GM19043 (cell line): ENCODE measurements around the gene GLB1L3.
"Not testable (repeated sequence)": the region's sequence is repeated elsewhere in the genome, so short reads cannot be mapped to it uniquely, and the experiment has no call there.

ENCODE experiments used
- ATAC-seq: cut with Tn5 transposase; IDR thresholded peaks from one replicate; pipeline ENCODE4 v1.9.1; 2021; ENCODE audit warnings: low read depth; ENCODE audit not compliant: unreplicated experiment

The GLB1L3 gene

DNA sequence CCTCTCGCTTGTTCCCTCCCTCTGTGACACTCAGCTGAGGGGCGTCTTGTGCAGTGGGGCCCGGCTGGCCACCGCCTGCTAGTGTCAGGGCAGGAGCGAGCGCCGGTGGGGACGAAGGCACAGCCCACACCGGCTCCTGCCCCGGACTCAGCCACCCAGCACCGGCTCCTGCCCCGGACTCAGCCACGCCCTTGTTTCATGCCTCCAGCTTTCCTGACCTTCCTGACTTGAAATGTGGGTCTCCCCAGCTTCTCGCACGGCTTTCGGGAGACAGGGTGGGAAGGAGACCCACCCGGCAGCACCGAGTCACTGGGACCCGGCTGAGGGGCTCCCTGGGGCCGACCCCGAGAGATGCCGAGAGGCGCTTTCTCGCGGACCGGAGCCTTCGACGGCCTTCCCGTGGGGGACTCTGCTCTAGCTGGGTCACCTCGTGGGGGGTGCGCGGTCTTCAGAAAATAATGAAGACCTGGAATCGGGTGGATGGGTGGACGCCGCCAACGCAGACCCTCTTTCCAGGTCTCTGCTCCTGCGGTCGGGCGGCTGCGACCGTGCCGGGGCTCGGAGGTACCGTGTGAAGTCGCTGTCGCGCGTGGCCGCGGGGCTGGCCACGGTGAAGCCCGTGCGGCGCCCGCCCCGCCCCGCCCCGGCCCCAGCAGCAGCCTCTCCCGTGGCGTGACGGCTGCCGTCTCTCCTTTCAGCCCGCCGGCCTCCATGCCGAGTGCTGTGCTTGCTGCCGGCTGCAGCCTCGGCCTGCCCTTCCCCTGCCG, 65.8 kb downstream of the GLB1L3 start:
- no peak for ATAC-seq

DNA sequence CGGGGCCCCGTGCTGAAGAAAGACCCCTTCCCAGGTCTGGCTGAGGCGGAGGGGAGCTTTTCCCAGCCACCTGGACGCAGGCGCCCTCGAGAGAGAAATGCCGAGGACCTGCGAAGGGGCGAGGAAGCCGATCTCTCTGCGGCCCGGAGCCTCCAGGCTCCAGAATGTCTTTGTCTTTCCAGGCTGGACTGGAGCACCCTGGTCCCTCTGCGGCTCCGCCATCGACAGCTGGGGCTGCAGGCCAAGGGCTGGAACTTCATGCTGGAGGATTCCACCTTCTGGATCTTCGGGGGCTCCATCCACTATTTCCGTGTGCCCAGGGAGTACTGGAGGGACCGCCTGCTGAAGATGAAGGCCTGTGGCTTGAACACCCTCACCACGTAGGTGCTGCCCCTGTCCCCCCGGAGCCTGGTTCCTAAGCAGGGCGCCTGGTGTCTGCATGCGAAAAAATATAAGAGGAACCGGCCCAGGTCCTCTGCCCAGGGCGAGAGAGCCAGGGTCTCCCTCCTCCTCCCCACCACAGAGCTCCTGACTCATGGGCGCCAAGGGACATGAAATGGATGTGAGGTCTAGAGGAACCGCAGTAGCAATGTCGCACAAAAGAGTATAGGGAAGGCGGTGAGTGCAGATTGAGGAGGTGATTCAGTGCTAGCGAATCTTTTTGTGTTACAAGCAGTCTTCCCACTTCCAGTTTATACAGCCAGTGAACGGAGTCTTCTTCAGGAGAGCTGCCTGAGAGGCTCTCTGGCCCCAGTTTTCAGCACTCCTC, 66.6 kb downstream of the GLB1L3 start:
- ATAC-seq, result no peak

DNA sequence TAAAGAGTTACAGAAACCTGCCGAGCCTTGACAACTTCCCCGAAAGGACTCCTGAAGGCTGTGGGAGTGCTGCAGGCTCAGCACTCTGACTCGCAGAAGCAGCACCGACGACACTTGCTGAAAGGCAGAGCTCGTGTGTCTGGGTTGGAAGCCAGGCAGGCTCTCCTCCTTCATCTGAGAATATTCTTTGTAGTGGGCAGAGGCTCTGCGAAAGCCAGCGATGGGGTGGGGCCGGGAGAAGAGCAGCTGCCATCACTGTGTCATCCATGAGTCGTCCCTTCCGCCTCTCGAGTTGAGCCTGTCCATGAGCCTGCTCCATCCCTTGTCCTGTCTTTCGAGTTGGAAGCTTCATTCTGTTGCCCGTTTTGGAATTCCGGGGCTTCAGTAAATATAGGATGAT, 67.5 kb downstream of the GLB1L3 start:
- ATAC-seq, result no peak

DNA sequence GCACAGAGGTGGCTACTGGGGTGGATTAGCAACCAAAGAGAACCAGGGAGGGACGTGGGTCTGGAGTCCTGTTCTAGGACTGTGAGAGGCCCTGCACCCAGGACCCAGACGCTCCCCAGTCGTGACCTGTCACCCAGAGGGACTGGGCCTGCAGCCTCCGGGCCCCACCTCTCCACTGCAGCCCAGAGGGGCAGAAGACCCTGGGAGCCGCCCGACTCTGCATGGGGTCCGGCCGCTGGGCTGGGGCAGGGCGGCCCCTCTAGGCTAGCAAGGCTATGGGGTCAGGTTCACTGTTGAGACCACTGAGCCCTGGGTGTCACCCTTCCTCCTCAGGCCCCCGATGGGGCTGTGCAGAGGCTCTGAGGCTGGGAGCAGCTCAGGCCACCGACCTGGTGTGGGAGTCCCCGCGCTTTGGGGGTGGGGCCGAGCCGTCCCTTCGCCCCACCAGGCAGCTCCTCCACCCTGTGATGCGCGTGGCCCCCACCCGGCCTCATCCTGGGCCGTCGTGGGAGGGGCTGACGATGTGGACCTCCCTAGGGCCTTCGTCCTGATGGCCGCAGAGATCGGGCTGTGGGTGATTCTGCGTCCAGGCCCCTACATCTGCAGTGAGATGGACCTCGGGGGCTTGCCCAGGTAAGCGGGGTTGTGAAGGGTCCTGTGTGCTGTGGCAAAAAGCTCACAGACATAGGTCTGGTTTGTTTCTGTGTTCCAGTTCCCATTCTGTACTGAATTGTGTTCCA, 68.5 kb downstream of the GLB1L3 start:
- ATAC-seq, result not testable (repeated sequence)

DNA sequence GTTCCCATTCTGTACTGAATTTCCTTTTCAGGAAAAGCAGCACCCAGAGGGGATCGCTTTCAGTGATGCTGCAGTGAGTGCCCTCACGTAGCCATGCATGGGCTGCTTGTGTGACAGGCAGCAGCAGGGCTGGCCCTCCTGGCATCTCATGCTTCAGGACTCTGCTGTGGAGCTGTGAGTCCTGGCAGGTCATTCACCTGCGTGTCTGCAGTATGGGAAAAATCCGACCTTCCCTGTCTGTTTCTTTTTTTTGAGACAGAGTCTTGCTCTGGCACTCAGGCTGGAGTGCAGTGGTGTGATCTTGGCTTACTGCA, 69.0 kb downstream of the GLB1L3 start:
- no peak for ATAC-seq

DNA sequence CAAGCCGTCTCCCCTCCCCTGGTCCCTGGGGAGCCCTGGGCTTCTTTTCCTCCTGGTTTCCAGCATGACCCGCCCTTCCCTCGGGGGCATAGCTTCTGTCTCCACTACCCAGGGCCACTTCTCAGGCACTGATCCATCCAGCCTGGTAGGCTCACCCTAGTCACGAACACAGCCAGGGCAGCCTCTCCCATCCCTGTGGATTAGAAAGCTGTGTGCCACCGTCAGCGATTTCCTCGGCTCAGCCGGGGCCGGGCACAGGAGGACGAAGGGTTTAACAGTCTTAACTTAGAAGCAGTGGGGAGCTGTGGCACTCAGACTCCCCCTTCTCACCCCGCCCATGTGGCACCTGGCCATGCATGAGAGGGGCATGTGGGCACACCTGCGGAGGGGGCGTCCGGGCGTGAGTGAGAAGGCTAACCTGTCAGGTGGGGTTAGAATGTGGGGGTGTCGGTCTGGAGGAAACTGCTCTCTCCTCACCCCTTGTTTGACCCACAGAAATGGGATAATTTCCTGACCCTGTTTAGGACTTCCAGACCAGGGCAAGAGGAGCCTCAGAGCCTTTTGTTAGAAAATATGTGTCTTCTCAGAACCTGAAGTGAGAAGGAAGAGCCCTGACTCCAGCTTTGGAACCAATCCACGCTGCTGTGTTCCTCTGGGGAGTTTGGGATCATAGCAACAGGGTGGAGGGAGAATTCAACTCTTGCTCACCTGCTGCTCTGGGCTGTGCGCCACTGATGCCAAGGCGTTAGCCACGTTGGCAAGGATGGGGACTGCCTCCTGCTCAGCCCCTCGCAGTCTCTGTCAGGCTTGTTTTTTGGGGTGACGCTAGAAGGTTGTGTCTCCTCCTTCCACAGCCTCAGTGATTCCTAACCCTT, 70.2 kb downstream of the GLB1L3 start:
- ATAC-seq, result no peak

DNA sequence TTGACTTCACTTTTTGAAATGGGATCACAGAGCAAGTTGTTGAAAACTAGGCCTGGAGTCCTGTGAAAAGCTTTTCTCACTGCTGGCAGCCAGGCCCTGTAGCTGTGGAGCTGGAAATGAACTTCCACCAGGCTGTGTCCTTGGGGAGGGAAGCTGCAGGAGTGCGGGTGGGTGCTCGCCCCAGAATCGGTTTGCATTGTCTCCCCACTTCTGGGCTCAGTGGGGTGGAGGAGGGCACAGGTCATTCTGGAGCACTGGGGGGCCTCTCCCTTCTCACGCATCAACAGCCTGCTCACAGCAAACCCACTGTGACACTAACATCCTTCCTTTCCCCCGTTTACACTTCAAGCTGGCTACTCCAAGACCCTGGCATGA, 70.8 kb downstream of the GLB1L3 start:
- ATAC-seq, result no peak

- no peak for ATAC-seq
Observed at GRCh38 chr11:134347441-134347840, 71.3 kb downstream of the GLB1L3 start.

- no peak for ATAC-seq
Observed at GRCh38 chr11:134349109-134349801, 73.1 kb downstream of the GLB1L3 start.

GRCh38 chr11:134349802-134350355, 73.7 kb downstream of the GLB1L3 start:
- ATAC-seq, result no peak

DNA sequence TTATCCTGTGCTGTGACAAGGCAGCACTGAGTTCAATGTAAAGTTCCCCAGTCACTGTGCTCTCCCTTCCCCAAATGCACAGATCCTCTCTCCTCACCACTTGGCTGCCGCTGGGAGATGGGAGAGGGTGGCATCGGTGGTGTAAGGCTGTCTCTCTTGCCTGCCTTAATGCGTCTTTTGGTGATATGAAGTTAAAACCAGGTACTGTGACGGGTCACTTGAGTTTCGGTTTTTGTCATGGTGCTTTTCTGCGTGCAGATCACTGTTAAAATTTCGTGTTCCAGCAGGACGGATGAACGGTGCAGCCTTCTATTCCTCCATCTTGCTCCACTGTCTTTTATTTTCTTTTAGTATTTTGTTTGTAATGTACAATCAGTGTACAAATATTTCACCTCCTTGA, 74.2 kb downstream of the GLB1L3 start:
- no peak for ATAC-seq

DNA sequence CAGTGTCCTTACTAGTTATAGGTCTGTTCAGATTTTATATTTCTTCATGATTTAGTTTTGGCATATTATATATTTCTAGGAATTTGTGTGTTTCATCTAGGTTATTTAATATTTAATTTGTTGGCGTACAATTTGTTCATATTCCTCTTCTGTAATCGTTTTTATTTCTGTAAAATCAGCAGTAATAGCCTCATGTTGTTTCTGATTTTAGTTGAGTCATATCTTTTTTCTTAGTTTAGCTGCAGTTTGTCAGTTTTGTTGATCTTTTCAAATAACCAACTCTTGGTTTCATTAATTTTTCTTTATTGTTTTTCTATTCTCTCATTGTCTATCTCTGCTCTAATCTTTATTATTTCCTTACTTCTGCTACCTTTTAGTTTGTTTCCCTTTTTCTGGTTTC, 75.9 kb downstream of the GLB1L3 start:
- no peak for ATAC-seq

DNA sequence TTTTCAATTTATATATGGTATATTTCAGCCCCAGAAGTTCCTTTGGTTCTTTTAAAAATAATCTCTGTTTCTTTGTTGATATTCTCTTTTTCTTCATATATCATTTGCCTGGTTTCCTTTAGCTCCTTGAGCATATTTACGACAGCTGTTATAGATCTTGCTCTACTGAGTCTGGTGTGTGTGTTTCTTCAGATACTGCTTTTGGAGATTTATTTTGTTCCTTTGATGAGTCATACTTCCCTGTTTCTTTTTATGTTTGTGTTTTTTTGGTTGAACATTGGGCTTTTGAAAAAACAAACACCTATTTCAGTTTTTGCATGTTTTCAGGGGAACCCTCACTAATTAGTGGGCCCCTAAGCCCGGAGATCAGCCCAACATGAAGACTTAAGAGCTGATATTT, 79.0 kb downstream of the GLB1L3 start:
- ATAC-seq, result no peak

GRCh38 chr11:134355656-134356055, 79.5 kb downstream of the GLB1L3 start:
- no peak for ATAC-seq

DNA sequence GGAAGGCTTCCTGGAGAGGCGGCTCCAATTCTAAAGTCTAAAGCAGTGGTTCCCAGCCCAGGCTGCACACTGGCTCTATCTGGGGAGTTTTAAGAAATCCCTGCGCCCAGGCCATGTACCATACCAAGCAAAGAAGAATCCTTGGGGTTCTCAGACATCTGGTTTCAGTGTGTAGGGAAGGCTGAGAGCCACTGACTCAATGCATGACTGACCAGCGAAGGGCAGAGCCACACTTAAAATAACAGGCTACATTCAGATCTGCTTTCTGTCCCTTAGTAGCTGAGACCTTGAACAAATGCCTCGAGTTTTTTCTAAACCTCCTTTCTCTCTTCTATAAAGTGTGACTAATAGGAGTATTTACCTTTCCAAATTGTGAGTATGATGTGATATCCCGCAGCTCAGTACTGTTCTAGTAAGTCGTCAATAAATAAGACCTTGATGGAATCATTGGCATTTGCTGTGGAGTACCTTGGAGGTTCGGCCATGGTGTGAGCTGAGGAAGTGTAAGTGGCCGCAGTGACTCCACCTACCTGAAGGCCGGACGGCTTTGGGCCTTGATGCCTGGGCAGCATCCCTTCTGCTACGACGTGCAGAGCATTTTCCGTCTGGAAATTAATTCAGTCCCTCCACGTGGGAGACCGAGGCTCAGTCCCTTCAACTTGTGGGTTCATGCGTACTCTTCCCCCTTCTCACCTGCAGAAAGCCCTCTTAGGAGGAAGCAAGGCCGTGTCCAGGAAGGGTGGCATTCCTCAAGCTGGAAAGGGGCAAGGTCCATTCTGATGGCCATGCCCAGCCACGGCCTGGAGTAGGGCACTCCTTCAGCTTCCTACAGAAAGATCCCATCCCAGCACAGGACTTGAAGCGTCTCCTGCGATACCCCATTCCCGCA, 80.7 kb downstream of the GLB1L3 start:
- no peak for ATAC-seq

DNA sequence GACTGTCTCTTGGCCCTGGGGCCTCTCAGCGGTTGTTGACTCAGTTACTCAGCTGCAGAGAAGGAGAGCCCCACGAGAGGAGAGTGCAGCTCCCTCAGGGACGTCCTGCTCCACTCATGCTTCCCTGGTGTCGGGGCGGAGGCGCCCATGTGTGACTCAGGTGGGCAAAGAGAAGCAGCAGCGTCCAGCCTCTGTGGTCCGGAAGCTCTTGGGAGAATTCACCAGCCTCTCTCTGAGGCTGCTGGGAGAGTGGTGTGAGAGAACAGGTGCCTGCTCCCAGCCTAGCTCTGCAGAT, 81.3 kb downstream of the GLB1L3 start:
- no peak for ATAC-seq

GRCh38 chr11:134358165-134358855, 82.1 kb downstream of the GLB1L3 start:
- no peak for ATAC-seq

DNA sequence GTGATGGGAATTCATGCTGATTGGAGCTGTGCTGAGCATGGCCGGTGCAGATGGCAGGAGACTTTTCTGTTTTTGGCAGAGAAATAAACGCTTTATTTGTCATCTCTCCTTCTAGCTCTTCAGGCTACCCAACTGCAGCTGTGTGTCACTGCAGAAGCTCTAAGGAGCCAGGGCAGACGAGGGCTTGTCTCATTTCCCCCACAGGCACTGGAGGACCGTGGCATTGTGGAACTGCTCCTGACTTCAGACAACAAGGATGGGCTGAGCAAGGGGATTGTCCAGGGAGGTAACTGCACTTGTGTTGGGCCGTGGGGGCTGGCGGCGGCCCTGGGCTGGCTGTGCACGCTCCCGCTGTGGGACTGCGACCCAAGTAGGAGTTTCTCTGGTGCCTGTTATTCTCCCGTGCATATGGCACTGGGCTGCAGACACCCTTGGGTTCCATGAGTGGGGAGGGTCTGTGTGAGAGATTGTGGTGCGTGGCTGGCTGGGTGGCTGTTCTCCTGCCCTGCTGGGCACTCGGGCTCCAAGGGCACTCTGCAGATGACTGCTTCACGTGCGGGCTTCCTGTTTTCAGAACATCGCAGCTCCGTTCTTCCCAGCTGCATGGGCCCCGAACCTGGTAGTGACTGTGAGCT, 82.8 kb downstream of the GLB1L3 start:
- ATAC-seq, result no peak
